GM18526 (cell line): Measurements from ENCODE around the gene CCND1.

Experiments used
- POLR2A ChIP-seq: IDR thresholded peaks from 3 replicates; pipeline ENCODE4 v1.6.1; 2011; ENCODE audit not compliant: insufficient read length; ENCODE audit errors: extremely low read depth

CCND1 gene

GRCh38 chr11:69680688-69681087 is 39.7 kb downstream of the CCND1 start:
- TF ChIP-seq POLR2A, result no peak

DNA sequence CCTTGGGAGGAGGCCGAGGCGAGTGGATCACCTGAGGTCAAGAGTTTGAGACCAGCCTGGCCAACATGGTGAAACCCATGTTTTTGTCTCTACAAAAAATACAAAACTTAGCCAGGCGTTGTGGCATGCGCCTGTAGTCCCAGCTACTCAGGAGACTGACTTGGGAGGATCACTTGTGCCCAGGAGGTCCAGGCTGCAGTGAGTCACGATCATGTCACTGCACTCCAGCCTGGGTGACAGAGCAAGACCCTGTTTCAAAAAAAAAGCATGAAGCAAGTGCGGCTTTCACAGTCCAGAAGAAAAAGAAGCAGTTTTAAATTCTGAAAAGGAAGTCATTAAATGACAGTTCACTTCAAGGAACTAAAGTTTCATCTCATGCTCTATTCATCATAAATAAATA is 41.3 kb downstream of the CCND1 start:
- no peak for TF ChIP-seq POLR2A

DNA sequence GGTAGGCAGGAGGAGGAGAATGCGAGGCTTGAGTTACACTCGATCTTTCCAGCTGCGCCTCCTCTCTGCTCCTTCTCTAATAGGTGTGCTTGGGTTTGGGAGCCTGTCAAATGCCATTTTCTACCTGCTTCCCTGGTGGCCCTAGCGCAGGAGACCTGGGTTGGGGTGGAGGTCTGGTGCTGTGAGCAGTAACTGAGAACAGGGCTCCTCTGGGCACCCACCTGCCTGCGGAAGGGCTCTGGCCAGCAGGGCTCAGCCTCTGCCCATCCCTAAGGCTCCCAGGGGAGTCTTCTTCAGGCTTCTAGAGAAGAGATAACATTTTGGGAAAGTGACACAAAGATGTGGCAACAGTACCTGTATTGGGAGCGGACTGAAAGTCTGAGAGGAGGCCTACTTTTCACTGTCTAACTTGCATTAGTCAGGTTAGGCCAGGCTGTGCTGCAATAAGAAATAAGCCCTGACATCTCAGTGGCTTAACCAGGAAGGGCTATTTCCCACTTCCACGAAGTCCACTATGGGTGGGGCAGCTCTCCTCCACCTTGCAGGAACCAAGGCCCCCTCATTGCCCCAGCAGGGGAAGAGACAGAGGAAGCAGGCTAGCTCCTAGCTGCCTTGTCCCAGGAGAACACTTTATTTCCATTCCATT is 41.8 kb downstream of the CCND1 start:
- TF ChIP-seq POLR2A, result no peak

GRCh38 chr11:69683764-69684333 is 42.9 kb downstream of the CCND1 start:
- no peak for TF ChIP-seq POLR2A

- TF ChIP-seq POLR2A, result no peak
These were observed 43.7 kb downstream of the CCND1 start for GRCh38 chr11:69684651-69685050.

- no peak for TF ChIP-seq POLR2A
These were observed 44.4 kb downstream of the CCND1 start for GRCh38 chr11:69685348-69685747.

DNA sequence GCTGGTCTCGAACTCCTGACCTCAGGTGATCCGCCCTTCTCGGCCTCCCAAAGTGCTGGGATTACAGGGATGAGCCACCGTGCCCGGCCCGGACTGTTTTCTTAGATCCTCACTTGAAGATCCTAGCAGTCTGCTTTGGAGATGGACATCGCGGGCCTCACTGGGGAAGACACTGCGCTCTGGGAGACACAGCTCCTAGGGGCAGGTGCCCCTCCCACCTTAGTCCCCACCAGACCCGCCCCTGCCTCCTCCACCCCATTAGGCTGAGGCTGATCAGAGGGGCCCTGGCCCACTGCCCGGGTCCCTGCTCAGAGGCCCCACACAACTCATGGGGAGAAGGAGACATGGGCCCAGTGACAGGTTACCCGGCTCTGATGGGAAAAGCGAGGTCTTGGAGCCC is 45.5 kb downstream of the CCND1 start:
- TF ChIP-seq POLR2A, result no peak

GRCh38 chr11:69686856-69687255 is 45.9 kb downstream of the CCND1 start:
- no peak for TF ChIP-seq POLR2A

GRCh38 chr11:69689484-69690319 is 48.7 kb downstream of the CCND1 start:
- TF ChIP-seq POLR2A, result no peak

DNA sequence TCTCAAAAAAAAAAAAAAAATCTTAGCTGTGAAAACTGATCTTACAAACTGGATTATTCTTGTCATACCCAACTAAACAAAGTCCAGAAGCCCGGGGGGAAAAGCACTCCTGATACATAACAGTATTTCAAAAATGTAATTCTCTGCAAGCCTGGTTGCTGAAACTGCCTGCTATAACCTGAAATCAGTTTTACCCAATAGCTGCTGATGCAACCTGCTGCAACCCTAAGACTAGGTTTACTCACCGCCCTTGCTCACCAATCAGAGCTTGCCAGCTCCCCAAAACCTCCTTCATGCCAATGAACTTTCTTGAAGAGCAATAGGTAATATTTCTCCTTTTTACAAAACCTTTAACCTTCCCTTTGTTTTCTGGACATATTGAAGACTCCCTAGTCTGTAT is 50.5 kb downstream of the CCND1 start:
- TF ChIP-seq POLR2A, result no peak

DNA sequence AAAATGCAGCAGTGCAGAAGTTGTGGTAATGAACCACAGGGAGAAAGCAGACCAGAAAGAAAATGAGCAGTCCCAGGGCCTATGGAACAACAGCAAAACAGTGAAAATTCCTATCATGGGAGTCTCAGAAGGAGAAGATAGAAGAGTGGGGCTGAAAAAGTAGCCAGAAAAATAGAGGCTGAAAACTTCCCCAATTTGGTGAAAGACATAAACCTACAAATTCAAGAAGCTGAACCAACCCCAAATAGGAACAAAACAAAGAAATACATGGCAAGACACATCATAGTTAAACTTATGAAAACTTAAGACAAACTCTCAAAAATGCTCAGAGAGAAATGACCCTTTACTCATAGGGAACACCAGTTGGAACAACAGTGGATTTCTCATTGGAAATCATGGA is 51.5 kb downstream of the CCND1 start:
- TF ChIP-seq POLR2A, result no peak

GRCh38 chr11:69694781-69695180 is 53.8 kb downstream of the CCND1 start:
- no peak for TF ChIP-seq POLR2A

DNA sequence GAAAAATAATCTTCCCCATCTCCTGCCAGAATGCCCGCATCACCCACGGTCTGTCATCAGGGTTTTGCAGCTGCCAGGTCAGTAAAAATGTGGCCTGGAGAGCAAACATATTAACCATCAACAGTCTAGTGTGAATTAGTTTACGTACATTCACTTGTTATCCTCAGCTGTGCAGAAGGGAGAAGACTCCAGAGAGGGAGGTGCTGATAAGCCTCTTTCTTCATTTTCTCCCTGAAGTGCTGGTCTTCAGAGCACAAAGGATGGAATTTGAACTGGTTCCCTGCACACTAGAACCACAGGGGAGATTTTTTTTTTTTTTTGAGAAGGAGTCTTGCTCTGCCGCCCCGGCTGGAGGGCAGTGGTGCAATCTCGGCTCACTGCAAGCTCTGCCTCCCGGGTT is 54.6 kb downstream of the CCND1 start:
- no peak for TF ChIP-seq POLR2A

- no peak for TF ChIP-seq POLR2A
These were observed 56.0 kb downstream of the CCND1 start for GRCh38 chr11:69696749-69697468.

GRCh38 chr11:69697469-69697843 is 56.5 kb downstream of the CCND1 start:
- TF ChIP-seq POLR2A, result no peak

DNA sequence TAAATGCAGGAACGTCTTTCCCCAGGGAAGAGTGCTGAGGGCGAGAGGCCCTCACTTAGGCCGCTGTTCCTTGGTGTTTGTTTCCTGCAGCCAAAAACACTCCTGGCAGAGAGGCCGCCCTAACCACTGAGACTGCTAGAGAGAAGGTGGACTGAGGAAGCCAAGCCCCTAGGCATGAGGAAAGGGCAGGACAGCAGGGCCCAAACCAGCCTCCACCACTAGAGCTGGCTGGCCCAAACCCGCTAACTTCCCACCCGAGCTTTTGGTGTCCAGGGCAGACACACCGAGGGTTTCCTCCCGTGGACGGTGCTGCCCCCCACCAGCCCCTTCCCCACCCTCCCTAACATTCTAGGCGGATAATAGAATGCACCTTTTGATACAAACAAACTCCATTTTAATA is 56.9 kb downstream of the CCND1 start:
- no peak for TF ChIP-seq POLR2A
